Fibroblast of mammary gland (primary cell): ENCODE measurements around the gene PIBF1.
A peak's percentile ranks its signal among the peaks of the same experiment; 100 is the strongest.
"Not testable (repeated sequence)": the region's sequence is repeated elsewhere in the genome, so short reads cannot be mapped to it uniquely, and the experiment has no call there.

Experiments used
- DNase-seq: peaks from one replicate; pipeline ENCODE4 v3.0.0-alpha.2; 2010; ENCODE audit warnings: low read depth
- H3K4me3 ChIP-seq: 2 replicates; pipeline ENCODE4 v1.5.1; 2011; ENCODE audit warnings: low read depth, mild to moderate bottlenecking, low read length, moderate library complexity; ENCODE audit not compliant: control insufficient read depth
- CTCF ChIP-seq: conservative IDR thresholded peaks from 2 replicates; pipeline ENCODE4 v1.5.1; 2011; ENCODE audit warnings: low read depth, low read length, inconsistent platforms; ENCODE audit not compliant: control insufficient read depth, insufficient read depth

The PIBF1 gene

GRCh38 chr13:73040968-73041596 is 259.1 kb downstream of the PIBF1 start:
- H3K4me3 ChIP-seq: no peak overlapping the region
- DNase-seq: no peak
- TF ChIP-seq CTCF: no peak

GRCh38 chr13:73045031-73045430 is 263.1 kb downstream of the PIBF1 start:
- no peak overlapping the region for H3K4me3 ChIP-seq
- no peak for TF ChIP-seq CTCF
- no peak for DNase-seq

- DNase-seq, H3K4me3 ChIP-seq: not testable (repeated sequence)
Measured at GRCh38 chr13:73048615-73049014, 266.7 kb downstream of the PIBF1 start.

- no peak for DNase-seq
- TF ChIP-seq CTCF: no peak
Measured at GRCh38 chr13:73054712-73055111, 272.8 kb downstream of the PIBF1 start.

GRCh38 chr13:73055813-73056564 is 274.1 kb downstream of the PIBF1 start:
- DNase-seq: peak; percentile 80

More at GRCh38 chr13:73054712-73055111, 272.8 kb downstream of the PIBF1 start:
- H3K4me3 ChIP-seq: no peak overlapping the region

GRCh38 chr13:73056565-73056962 is 274.6 kb downstream of the PIBF1 start:
- H3K4me3 ChIP-seq: no peak overlapping the region
- TF ChIP-seq CTCF: no peak
- DNase-seq: no peak

More at GRCh38 chr13:73055813-73056564, 274.1 kb downstream of the PIBF1 start:
- no peak for TF ChIP-seq CTCF
- no peak overlapping the region for H3K4me3 ChIP-seq

- no peak for TF ChIP-seq CTCF
- no peak overlapping the region for H3K4me3 ChIP-seq
- DNase-seq: no peak
Measured at GRCh38 chr13:73057284-73058063, 275.5 kb downstream of the PIBF1 start.
